ENCODE results near the gene KCNJ6. TPM values are rescaled to one million over a fixed set of nuclear protein-coding genes. Genes with fewer than 3 reads are reported as not detected.

Gene KCNJ6
- total RNA-seq, 1 donor from 2014 or later = 10.5 TPM

GRCh38 chr21:37677006-37677405 lies 239.3 kb downstream of the KCNJ6 start:
- H3K9me3 Mint-ChIP-seq (ENCODE audit: unreplicated experiment) = peaks cover 5% of the 10 kb centered on the region
- TF ChIP-seq CTCF (IDR thresholded peaks at IDR 0.05) = no peak
- no peak for DNase-seq (ENCODE audit: extremely low spot score, unreplicated experiment)
- no peak overlapping the region for H3K27ac Mint-ChIP-seq (ENCODE audit: unreplicated experiment)
- peaks cover 11% of the 10 kb centered on the region for H3K36me3 Mint-ChIP-seq (ENCODE audit: unreplicated experiment)
- H3K4me3 Mint-ChIP-seq (ENCODE audit: unreplicated experiment) = no peak overlapping the region
- H3K27me3 Mint-ChIP-seq (ENCODE audit: unreplicated experiment) = no peaks in the 10 kb centered on the region
- H3K4me1 Mint-ChIP-seq (ENCODE audit: unreplicated experiment) = peaks cover 8% of the 10 kb centered on the region

DNA sequence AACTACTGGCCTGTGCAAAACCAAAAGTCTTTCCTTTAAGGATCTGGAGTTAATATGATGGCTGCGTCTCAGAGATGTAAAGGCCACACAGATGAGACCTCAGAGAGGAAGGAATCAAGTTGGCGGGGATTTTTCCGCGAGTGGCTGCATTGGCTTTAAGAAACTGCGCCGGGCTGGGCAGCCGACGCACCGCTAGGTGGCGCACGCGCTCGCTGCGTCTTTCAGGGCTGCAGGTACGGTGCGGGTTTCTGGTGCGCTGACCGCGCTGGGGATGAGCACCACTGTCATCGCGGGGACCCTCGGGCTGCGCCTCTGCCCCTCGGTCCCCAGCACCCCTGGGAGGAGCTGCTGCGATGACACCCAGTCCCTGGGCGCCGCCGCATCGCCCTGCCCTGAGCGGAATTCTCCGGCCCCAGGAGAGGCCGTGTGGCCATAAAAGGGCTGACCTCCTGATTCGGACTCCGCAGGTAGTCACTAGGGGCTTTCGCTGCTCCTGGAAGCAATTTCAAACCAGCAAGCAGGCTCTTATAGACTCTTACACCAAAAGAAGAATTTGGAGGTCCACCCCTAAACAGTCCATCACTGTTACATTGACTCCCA lies 241.0 kb downstream of the KCNJ6 start:
- H3K9me3 Mint-ChIP-seq (ENCODE audit: unreplicated experiment) = peaks cover 5% of the 10 kb centered on the region
- no peak overlapping the region for H3K27ac Mint-ChIP-seq (ENCODE audit: unreplicated experiment)
- H3K36me3 Mint-ChIP-seq (ENCODE audit: unreplicated experiment) = peaks cover 3% of the 10 kb centered on the region
- no peak for DNase-seq (ENCODE audit: extremely low spot score, unreplicated experiment)
- peaks cover 25% of the 10 kb centered on the region for H3K4me1 Mint-ChIP-seq (ENCODE audit: unreplicated experiment)
- H3K27me3 Mint-ChIP-seq (ENCODE audit: unreplicated experiment) = no peaks in the 10 kb centered on the region
- H3K4me3 Mint-ChIP-seq (ENCODE audit: unreplicated experiment) = peak overlapping the region; percentile 49
- peak; percentile 98 for TF ChIP-seq CTCF (IDR thresholded peaks at IDR 0.05)

DNA sequence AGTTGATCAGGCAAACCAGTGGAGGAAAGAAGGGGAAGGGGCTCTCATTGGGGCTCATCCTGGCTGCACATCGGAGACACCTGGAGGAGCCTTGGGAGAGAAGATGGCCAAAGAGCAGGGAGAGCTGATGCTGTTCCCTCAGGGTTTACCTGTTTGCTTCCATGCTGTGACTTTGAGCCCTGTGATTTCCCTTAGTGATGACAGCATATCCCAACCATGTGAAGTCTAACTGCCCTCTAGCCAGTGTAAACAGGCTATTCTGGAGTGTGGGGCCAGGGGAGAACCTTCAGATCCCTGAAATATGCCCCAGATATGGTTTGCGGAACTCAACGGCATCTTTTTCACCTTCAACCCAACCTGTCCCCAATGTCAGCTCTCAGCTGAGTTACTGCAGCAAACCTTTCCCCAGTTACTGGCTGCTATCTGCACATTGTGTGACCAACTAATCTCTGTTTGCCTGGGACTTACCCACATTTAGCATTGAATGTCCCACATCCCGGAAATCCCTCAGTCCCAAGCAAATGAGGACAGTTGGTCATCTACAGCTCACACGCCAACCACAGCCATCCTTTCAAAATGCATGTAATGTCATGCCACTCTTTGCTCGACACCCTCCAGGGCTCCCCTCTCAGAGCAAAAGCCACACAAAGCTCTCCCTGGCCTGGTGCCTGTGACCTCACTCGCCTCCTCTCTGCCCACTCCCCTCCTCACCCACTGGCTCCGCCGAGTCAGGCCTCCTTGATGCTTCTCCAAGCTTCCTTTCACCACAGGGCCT lies 242.3 kb downstream of the KCNJ6 start:
- peaks cover 3% of the 10 kb centered on the region for H3K36me3 Mint-ChIP-seq (ENCODE audit: unreplicated experiment)
- DNase-seq (ENCODE audit: extremely low spot score, unreplicated experiment) = no peak
- no peak for TF ChIP-seq CTCF (IDR thresholded peaks at IDR 0.05)
- peaks cover 34% of the 10 kb centered on the region for H3K4me1 Mint-ChIP-seq (ENCODE audit: unreplicated experiment)
- H3K27ac Mint-ChIP-seq (ENCODE audit: unreplicated experiment) = no peak overlapping the region
- no peaks in the 10 kb centered on the region for H3K27me3 Mint-ChIP-seq (ENCODE audit: unreplicated experiment)
- H3K4me3 Mint-ChIP-seq (ENCODE audit: unreplicated experiment) = no peak overlapping the region
- peaks cover 1% of the 10 kb centered on the region for H3K9me3 Mint-ChIP-seq (ENCODE audit: unreplicated experiment)

DNA sequence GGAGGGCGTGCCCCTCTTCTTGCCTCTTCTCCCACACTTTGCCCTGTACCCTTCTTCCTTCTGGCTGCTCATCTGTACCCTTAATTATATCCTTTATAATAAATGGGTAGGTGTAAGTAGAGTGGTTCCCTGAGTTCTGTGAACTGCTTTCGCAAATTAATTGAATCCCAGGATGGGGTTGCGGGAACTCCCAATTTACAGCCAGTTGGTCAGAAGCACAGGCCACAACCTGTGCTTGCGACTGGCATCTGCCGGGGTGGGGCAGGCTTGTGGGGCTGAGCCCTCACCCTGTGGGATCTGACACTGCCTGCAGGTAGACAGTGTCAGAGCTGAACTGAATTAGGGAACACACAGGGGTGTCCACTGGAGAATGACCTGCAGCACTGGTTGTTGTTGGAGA lies 244.9 kb downstream of the KCNJ6 start:
- Mint-ChIP-seq H3K27ac (ENCODE audit: unreplicated experiment) (peak overlapping the region; percentile 82), H3K36me3 (ENCODE audit: unreplicated experiment) (no peaks in the 10 kb centered on the region), H3K4me3 (ENCODE audit: unreplicated experiment) (no peak overlapping the region), H3K4me1 (ENCODE audit: unreplicated experiment) (peaks cover 34% of the 10 kb centered on the region), H3K27me3 (ENCODE audit: unreplicated experiment) (no peaks in the 10 kb centered on the region), H3K9me3 (ENCODE audit: unreplicated experiment) (no peaks in the 10 kb centered on the region)
- no peak for DNase-seq (ENCODE audit: extremely low spot score, unreplicated experiment)
- TF ChIP-seq CTCF (IDR thresholded peaks at IDR 0.05) = no peak

DNA sequence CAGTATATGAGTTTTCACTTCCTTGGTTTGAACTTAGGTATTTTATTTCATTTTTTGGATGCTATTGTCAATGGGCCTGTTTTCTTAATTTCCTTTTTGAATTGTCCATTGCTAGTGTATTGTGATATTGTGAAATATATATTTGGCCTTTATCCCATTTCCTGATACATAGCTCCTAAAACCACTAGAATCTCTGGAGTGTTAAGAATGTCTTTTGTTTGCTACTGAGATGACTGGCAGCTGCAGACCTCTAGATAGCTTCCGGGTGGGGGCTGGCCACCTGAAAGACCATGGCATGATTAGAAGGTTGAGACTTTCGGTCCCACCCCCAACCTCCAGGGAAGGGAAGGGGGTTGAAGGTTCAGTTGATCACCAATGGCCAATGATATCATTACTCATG lies 245.4 kb downstream of the KCNJ6 start:
- Mint-ChIP-seq H3K27me3 (ENCODE audit: unreplicated experiment) (no peaks in the 10 kb centered on the region), H3K4me1 (ENCODE audit: unreplicated experiment) (peaks cover 34% of the 10 kb centered on the region)
- no peak for DNase-seq (ENCODE audit: extremely low spot score, unreplicated experiment)

More for the DNA sequence above, 245.4 kb downstream of the KCNJ6 start:
- H3K36me3 Mint-ChIP-seq (ENCODE audit: unreplicated experiment) = no peaks in the 10 kb centered on the region
- H3K9me3 Mint-ChIP-seq (ENCODE audit: unreplicated experiment) = no peaks in the 10 kb centered on the region
- no peak overlapping the region for H3K4me3 Mint-ChIP-seq (ENCODE audit: unreplicated experiment)
- TF ChIP-seq CTCF (IDR thresholded peaks at IDR 0.05) = no peak
- H3K27ac Mint-ChIP-seq (ENCODE audit: unreplicated experiment) = peak overlapping the region; percentile 82

Measured in osteocyte (in vitro differentiated cells).